ENCODE data around the gene RBM34. TPM values are rescaled to one million over a fixed set of nuclear protein-coding genes. Genes with fewer than 3 reads are reported as not detected.

The RBM34 gene
- total RNA-seq, 2 experiments from 2014 or later: 46.4 to 93.7 TPM

DNA sequence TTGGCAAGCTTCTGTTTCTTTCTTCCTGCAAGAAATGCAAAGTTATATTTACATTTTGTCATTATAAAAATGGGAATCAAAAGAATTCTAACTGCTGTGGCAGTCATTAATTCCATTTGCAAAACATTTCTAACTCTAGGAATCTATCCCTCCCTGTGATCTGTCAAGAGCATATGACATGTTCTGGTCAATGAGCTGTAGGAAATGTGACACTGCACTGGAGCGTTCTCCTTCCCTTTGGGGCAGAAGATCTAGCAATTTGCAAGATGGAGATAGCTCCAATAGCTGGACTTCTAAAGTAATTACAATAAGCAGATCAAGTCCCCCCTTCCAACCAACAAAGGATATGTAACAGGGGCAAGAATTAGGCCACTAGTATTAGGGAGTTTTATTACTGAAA is 38.7 kb downstream of the RBM34 start:
- no peak for DNase-seq (ENCODE audit: low spot score)
- H3K9me2 ChIP-seq (ENCODE audit: insufficient read depth, low read length): no peaks in the 10 kb centered on the region
- peaks cover 44% of the 10 kb centered on the region for H4K20me1 ChIP-seq (ENCODE audit: insufficient read depth, low read length)
- intact Hi-C loops (cut with micrococcal nuclease; ENCODE audit: unreplicated experiment): no loop called here
- no peak overlapping the region for H3K4me3 ChIP-seq (ENCODE audit: low read depth, low read length, poor library complexity, severe bottlenecking)
- H3K9me3 ChIP-seq (ENCODE audit: low read length): no peaks in the 10 kb centered on the region
- CTCF ChIA-PET (ENCODE audit: unreplicated experiment): interaction anchor here (0.5 to 0.6 kb wide), 2 partner anchors 34 to 47 kb away, joined by 3 to 4 read pairs; no protein-coding TSS in a partner anchor
- H3K27ac ChIP-seq (ENCODE audit: low read depth, low read length, poor library complexity, severe bottlenecking): no peak overlapping the region
- BruUV-seq (replicated peaks): no TSS peak
- H3K4me1 ChIP-seq (ENCODE audit: insufficient read depth, low read length, poor library complexity, severe bottlenecking): peaks cover 38% of the 10 kb centered on the region
- POLR2A ChIA-PET: interaction anchor here (0.6 to 2.4 kb wide), 11 partner anchors 9 to 642 kb away, joined by 3 to 13 read pairs (median 4); partner anchors contain the start of gene TBCE
- H3K36me3 ChIP-seq (ENCODE audit: insufficient read depth, low read length): peaks cover 99% of the 10 kb centered on the region
- H3K4me2 ChIP-seq (ENCODE audit: low read length): no peak overlapping the region
- no peak for TF ChIP-seq EZH2phosphoT487 (IDR thresholded peaks at IDR 0.05; ENCODE audit: borderline replicate concordance, low read depth, low read length)
- TF ChIP-seq, protein P1, sequence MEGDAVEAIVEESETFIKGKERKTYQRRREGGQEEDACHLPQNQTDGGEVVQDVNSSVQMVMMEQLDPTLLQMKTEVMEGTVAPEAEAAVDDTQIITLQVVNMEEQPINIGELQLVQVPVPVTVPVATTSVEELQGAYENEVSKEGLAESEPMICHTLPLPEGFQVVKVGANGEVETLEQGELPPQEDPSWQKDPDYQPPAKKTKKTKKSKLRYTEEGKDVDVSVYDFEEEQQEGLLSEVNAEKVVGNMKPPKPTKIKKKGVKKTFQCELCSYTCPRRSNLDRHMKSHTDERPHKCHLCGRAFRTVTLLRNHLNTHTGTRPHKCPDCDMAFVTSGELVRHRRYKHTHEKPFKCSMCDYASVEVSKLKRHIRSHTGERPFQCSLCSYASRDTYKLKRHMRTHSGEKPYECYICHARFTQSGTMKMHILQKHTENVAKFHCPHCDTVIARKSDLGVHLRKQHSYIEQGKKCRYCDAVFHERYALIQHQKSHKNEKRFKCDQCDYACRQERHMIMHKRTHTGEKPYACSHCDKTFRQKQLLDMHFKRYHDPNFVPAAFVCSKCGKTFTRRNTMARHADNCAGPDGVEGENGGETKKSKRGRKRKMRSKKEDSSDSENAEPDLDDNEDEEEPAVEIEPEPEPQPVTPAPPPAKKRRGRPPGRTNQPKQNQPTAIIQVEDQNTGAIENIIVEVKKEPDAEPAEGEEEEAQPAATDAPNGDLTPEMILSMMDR (conservative IDR thresholded peaks at IDR 0.05; ENCODE audit: low read length): no peak
- no peak overlapping the region for H2AFZ ChIP-seq (ENCODE audit: low read length)
- peaks cover 98% of the 10 kb centered on the region for H3K79me2 ChIP-seq (ENCODE audit: insufficient read depth, low read depth, low read length)

DNA sequence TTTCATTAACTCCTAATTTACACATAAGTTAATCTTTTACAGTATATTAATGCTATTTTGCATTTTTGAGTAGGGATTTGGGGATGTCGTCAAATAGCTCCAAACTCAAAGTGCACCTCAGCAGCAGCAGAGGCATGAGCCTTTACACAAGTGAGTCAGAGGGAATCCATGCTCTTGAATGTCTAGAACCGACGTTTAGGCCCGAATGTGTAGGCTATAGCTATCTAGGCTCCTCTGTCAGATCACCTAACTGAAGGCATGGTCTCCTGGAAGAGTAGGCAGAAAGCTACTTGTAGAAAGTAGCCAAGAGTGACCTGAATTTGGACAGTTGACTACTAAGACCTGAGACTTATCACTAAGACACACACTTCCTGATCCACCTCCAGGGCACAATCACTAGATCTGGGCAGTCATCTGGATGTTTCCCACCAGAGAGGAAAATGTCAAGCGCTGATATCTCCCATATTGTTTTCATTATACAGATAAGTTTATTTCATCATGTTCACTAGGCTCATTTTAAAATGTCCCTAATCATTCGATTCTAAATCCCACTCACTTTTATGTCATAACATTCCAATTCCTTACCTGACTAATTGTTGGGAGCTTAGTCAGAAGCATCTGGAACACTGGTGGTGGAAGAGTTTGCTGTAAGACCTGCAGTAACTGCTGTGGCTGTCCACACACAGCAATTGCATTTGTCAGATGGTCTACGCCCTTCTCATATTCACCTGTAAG is 47.7 kb downstream of the RBM34 start:
- no peak for TF ChIP-seq EZH2phosphoT487 (IDR thresholded peaks at IDR 0.05; ENCODE audit: borderline replicate concordance, low read depth, low read length)
- TF ChIP-seq, protein P1 (conservative IDR thresholded peaks at IDR 0.05; ENCODE audit: low read length): no peak
- DNase-seq (ENCODE audit: low spot score): no peak
- intact Hi-C loops (cut with micrococcal nuclease; ENCODE audit: unreplicated experiment): no loop called here
- Histone ChIP-seq H3K27ac (ENCODE audit: low read depth, low read length, poor library complexity, severe bottlenecking) (no peak overlapping the region), H3K9me2 (ENCODE audit: insufficient read depth, low read length) (no peaks in the 10 kb centered on the region), H3K4me2 (ENCODE audit: low read length) (no peak overlapping the region), H3K9me3 (ENCODE audit: low read length) (no peaks in the 10 kb centered on the region), H3K36me3 (ENCODE audit: insufficient read depth, low read length) (peaks cover 99% of the 10 kb centered on the region), H3K79me2 (ENCODE audit: insufficient read depth, low read depth, low read length) (peaks cover 48% of the 10 kb centered on the region; the same call in 1 of the 2 replicates), H3K4me1 (ENCODE audit: insufficient read depth, low read length, poor library complexity, severe bottlenecking) (no peaks in the 10 kb centered on the region), H3K4me3 (ENCODE audit: low read depth, low read length, poor library complexity, severe bottlenecking) (no peak overlapping the region), H4K20me1 (ENCODE audit: insufficient read depth, low read length) (peaks cover 6% of the 10 kb centered on the region; the same call in 1 of the 2 replicates), H2AFZ (ENCODE audit: low read length) (no peak overlapping the region)
- CTCF ChIA-PET (ENCODE audit: unreplicated experiment): no interaction called here
- POLR2A ChIA-PET: interaction anchor here (1.0 to 1.4 kb wide), 2 partner anchors 8 to 11 kb away, joined by 3 to 7 read pairs; no protein-coding TSS in a partner anchor
- BruUV-seq (replicated peaks): no TSS peak

Measured in OCI-LY7 (cell line).